Stimulated activated CD4-positive, alpha-beta T cell treated with anti-CD3 and anti-CD28 coated beads, Interleukin-1b, Interleukin-23, amount 100 ng/mL, for 48 hours (primary cell): ENCODE measurements around the gene OR56A4.

ENCODE experiments used
- DNase-seq: peaks from one replicate; pipeline ENCODE4 v3.0.0-alpha.2; 2020

OR56A4 gene

DNA sequence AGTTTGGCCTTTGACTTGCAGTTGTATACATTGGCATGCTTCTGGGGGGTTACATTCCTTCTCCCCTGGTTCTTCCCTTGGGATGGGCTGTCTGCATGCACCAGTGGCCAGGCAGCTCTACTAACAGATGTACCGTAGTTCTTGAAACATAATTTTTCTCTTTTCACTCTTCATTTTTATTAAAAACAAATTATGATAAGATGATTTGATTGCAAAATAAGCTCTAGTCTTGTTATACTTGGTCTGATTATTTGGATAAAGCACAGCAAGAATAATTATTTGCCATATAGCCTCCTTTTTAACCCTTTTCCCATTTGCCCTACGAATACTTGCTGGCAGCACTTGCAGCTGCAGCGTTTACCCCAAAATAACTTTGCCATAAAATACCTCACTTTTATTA, 51.2 kb downstream of the OR56A4 start:
- no peak for DNase-seq
